NCI-H1436 (cell line): ENCODE measurements around the gene AQP12B.
A peak's percentile ranks its signal among the peaks of the same experiment; 100 is the strongest.

Experiments
- DNase-seq: peaks from one replicate; lab custom pipeline; 2025; lab: John Stamatoyannopoulos, UW

AQP12B gene

DNA sequence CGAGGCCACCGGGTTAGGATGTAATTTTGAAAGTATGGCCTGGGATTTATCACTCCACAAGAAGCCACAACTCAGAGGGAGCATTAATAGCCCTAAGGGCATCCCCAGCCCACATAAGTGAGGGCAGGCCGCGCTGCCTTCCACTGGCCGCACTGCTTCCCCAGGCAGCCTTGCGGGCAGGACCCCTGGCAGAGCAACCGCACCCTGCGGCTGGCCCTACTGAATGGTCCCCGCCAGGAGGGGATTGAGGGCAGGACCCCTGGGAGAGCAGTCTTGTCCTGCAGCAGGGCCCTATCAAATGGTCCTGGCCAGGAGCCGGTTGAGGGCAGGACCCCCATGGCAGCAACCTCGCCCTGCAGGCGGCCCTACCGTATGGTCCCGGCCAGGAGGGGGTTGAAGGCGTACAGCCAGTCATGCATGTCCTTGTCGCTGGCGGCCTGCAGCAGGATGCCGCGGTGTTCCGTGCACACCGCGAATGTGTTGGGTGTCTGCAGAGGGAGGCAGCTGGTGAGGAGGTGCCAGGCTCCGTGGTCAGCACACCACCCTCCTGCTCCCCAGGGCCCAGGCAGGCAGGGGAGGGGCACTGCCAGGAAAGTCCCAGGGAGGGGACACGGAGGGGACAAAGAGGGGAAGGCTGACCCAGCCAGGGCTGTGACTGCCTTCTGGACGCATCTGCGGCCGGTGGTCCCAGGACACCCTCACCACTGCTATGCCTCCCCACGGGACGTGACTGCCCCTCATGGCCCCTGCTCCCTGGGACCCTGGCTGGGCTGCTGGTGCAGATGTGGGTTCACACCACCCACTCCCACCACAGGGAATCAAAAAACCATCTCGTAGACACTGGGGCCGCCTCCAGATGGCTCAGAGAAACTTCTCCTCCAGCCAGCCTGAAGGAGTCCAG is 35.2 kb upstream of the AQP12B start:
- no peak for DNase-seq

DNA sequence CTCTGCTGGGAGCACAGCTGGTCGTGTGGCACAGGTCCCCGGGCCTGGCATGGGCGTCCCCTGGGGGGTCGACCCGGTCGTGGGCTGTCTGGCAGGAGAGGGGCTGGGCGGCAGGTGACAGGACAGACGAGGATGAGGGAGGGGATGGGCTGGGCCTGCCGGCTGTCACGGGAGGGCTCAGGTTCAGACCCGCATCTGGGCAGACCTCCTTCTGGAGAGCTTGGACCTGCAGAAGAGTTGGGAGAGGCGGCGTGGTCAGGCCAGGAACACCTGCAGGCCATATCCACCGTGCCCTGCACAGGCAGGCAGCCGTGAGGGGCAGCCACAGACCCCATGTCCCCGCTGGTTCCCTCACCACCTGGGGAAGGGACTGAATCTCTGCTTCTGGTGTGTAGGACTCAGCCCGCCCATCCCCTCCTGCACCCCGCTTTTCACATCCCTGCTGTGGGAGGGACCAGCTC is 34.5 kb upstream of the AQP12B start:
- no peak for DNase-seq

DNA sequence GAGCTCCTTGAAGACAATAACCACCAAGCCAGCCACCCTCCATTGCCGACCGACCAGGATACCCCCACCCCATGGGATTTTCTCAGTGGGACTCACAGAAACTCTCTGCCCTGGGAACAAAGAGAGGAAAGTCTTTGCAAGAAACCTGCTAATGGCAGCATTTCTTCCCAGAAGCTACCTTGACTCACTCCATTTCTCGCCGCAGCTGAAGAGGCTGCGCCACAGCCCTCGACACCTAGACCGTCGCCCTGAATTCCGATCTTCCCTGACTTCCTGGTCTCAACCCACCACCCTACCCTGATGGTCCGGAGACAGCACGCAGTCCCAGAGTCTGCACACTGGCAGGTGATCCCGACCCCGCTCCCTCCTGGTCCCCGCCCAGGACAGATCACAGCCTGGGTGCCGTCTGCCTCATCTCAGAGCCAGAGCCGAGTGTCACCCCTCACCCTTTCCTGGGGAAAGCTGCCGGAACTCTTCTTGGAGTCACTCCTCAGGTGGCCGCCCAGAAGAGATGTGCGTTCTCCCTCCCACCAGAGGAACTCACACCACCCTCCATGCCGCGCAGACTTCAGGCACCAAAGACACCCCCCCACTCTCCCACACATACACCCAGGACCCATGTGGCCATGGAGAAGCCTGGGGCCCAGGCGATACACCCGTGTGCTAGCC is 33.6 kb upstream of the AQP12B start:
- DNase-seq, result no peak

DNA sequence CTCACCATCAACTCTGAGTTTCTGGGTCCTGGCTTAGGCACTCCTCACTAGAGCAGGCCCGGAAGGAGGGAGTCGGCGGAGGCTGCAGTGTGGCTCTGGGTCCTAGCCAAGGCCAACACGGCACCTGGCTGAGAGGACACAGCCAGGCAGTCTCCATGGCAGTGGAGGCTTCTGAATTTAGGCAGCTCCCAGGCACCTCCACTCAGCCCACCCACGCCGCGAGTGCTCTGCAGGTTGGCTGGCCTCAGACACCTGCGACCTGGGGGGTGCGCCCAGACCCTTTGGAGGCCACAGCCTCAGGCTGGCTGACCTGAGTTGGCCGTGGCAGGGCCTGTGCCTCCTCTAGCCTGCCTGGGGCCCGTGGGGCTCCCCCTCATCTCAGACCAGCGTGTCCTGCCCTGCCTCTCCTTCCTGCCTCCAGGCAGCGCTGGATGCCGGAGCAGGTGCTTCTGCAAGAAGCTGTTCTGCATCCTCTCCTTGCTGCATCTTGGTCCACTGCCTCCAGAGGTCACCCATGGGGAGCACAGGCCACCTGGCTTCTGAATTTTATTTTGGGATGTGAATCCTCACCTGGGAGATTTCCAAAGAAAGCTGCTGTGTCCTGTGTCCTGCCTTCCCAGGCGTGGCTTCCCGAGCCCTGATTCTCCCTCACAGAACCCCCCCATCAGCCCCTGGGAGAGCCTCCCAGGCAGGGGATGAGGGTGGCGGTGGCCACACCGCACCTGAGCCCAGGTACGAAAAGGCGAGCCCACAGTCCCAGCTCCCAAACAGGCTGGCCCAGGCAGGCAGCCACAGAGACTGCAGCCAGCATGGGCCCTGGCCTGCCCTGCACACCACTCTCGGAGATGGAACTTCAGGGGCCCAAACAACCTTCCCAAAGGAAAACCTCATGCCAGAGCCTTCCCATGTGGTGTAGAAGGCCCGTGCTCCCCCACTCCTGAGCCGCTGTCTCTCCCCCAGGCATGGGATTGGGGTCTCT is 32.4 kb upstream of the AQP12B start:
- DNase-seq, result peak; percentile 20

DNA sequence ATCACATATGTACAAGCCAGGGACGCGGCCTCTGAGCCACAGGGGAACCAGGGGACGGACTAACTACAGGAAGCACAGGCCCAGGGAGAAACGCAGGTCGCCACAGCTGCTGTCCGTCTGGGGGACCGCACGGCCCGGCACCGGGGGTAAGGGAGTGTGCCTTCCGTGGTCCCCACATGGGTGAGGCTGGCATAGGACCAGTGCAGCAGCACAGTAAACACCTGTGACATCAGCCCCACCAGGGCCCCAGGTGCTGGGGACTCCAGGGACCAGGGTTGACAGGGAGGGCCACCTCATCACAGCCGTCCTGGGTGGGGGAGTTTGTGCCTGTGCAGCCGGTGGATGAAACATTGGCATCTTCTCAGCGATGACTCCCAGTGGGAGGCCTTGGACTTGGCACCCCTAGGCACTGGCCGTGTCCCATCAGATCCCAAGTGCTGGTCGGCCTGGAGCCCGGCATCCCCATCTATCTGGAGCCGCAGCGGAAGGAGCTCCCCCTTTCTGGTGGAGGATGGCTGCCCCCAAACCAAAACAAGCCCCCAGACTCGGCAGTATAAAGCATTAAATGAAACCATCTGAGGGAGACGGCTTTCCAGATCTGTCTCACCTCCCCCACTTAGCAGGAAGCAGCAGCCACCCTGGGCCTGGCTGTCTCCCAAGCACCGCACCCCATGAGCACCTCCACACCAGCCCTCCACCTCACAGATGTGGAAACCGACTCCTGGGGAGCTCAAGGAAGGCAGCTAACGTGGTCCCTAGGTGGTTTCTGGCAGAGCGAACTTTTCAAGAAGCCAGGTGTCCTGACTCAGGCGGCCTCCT is 31.5 kb upstream of the AQP12B start:
- peak; percentile 58 for DNase-seq

DNA sequence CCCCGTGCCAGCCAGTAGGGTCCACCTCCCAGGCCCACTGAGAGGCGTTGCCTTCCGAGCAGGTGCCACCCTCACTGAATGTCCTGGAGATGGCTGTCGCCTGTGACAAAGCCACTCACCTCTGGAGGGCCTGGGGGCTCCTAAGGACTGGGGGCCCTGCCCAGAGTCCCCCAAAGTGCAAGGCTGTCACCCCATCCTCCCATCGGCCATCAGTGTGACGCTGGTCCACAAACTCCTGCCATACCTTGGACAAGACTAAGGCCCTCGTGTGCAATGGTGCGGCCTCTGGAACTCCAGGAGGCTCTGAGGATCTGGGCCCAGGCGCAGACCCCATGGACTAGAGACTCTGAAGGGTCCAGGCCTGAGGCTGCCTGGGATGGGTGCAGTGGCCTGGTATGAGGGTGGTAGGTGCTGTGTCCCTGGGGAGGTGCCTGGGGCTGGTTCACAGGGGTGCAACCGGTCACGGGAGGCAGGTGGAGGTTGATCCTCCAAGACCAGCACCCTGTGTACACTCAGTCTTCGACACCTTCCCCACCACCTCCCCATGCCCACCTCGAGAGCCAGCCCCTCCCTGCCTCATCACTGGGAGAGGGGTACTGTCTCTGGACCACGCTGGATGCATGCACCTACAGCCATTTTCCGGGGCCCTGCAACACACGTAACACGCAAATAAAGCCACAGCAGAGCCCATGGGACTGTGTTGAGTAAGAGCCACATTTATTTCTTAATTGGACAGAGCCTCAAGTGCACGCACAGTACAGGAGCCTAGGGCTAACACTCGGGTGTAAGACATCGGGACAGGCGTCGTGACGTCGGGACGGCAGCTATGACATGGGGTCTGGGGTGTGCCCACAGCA is 30.6 kb upstream of the AQP12B start:
- peak; percentile 78 for DNase-seq

DNA sequence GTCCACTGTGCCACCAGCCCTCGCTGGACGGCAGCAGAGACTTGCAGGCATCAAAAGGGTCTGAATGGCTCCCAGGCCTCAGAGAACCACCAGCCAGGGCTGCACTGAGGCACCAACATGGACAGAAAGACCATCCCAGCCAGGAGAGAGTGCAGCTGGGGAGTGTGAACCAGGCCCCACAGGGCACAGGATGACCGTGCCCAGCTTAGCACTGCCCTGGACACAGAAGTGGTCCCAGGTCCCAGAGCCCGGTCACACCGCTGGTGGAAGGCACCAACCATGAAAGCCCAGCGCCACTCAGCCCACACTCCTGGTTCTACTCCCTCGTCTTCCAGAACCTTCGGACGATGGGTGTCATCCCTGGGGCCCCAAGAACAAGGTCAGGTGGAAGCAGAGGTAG is 29.4 kb upstream of the AQP12B start:
- no peak for DNase-seq

DNA sequence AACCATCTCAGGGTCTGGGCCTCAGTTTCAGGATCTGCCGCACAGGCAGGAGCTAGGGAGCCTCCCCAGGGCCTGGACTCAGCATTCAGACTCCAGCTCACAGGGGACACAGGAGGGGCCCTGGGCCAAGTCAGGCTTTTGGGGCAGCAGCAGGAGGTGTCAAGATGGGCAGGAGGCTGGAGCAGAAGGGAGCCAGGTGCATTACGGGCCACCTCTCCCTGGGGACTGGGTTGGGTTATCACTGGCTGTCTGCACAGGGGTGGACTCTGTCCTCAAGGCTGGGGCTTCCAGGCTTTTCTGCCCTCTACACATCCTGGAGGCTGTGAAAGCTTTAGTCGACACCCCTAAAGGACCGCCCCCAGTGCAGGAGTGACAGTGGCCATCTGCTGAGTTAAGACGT is 29.0 kb upstream of the AQP12B start:
- DNase-seq, result no peak

DNA sequence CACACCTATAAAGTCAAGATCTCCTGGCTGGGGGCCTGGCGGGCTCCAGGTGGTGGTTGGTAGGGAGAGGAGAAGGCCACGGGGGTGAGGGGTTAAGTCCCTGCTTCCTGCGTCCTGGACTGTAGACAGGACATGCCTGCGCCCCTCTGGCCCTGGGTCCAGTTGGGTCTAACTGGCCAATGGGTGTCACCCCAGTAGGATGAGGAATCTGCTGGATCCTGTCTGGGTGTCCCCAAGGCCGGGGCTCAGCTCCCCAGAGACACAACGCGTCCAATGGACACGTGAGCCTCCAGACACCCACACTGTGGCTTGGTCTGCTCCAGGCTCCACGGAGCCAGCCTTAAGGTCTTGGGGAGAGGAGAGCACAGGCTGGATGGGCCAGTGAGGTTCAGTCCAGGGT is 28.6 kb upstream of the AQP12B start:
- DNase-seq, result no peak

DNA sequence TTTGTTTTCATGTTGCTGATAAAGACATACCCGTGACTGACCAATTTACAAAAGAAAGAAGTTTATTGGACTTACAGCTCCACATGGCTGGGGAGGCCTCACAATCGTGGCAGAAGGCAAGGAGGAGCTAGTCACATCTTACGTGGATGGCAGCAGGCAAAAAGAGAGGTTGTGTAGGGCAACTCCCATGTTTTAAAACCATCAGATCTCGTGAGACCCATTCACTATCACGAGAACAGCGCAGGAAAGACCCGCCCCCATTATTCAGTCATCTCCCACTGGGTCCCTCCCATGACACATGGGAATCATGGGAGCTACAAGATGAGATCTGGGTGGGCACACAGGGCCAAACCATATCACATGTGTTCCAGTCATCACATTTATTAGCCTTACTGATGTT is 25.8 kb upstream of the AQP12B start:
- DNase-seq, result no peak

DNA sequence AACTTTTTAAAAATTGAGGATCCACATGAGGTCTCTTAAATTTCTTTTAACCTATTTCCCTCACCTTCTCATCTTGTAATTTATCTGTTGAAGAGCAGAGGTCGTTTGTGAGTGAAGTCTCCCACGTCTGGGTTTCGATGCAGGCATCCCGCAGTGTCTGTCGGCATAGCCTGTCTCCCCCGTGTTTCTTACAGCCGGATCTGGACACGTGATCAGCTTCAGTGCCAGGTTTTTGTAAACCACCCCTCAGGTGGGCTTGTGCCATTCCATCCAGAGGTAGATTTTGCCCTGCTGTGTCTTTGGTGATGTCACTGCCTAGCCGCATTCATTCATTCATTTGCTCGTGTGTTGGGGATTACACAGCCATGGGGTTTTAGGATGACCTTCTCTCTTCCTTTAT is 25.1 kb upstream of the AQP12B start:
- no peak for DNase-seq

DNA sequence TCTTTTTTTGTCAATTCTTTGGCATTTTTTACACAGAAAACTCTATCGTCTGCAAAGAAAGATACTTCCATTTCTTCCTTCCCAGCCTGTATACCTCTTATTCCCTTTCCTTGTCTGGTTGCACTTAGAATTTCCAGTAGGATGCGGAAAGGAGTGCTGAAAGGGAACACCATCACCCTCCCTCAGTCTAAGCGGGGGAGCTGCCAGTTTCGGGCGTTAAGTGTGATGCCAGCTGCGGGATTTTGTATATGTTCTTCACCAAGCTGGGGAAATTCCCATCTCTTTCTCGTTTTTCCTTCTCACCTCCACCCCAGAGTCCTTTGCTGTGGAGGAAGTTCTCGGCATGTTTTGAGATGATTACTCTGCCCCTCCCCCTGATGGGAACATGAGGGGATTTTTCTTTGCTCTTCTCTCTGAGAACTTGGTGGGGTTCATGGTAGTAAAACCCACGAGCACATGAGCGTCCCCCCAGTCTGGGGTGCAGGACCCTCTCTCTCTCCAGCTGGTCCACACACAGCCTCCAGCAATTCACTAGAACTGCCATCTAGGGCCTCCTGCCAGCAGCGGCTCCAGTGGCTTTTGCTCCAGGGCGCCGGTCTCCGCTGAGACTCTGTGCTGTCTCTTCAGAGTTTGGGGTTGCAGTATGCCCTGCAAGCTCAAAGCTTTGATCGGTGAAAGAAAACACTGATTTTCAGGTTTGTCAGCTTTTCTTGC is 24.5 kb upstream of the AQP12B start:
- no peak for DNase-seq

DNA sequence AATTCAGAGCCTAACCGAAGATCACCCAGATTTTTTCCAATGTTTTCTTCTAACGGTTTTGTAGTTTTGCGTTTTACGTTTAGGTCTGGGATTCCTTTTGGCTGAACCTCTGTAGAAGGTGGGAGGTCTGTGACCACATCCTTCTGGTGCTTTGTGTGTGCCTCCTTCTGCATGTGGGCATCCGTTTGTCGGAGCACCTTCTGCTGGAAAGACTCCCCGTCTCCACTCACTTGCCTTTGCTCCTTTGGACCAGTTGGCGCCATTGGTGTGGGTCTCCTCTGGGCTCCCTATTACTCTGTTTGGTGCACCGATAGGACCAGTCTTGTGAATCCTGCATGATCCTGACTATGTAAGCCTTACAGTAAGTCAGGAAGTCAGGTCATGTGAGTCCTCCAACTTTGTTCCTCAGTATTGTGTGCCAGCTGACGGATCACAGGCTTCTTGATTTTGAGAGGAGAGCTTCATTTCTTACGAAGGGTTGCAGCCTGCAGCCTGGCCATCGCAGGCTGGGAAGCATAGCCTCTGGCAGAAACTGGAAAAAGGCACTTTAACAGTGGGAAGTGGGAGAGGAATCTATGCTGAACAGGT is 22.6 kb upstream of the AQP12B start:
- no peak for DNase-seq

DNA sequence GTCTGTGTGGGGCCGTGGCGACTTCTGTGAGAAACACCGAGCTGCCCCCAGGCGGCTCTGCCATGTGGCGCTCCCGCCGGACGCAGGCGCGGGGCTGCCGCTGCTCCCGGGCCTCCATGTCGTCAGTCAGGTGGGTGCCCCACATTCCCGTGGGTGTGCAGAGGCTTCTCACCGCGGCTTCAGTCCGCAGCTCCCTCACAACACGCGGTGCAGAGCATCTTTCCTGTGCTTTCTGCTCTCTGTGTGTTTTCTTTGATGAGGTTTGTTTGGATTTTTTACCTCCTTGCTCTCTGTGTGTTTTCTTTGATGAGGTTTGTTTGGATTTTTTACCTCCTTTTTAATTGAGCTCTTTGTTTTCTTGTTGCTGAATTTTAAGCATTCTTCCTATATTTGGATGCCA is 22.0 kb upstream of the AQP12B start:
- no peak for DNase-seq

DNA sequence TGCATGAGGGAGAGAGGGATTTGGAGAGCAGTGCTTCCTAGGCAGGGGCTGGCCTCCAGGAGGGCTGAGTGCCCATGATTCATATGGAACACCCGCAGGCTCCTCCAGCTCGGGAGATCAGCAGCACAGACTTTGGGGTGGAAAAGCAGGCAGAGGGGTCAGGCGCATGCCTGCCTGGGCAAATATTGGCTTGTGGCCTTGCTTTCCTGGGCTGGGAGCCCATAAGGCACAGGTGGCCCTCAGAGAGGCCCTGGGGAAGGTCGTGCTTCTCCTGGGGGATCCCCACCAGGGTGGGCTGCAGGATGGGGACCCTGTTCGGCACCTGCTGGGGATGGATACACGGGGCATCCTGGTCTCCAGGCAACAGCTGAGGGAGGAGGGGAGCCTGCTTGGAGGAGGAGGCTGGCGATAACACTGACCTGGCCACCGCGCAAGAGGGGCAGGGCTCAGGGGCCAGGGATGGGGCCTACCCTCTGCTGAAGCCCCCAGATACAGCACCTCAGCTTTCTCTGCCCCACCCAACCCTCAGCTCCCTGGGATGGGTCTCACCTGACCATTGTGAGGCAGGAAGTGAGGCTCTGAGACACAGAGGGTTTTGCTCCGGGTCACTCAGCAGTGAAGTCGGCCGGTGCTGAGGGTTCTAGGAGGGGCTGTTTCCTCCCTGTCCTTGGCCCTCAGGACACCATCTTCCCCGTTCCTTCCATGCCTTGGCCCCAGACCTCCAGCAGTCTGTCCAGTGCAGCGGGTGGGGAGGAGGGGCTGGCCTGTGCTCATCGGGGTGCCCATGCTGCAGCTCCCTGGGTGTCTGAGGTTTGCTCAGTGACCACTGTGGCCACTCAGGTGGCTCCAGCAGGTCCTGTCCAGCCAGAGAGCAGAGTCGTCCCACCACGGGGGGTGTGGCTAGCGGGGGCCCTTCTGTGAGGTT is 21.0 kb upstream of the AQP12B start:
- DNase-seq, result no peak

DNA sequence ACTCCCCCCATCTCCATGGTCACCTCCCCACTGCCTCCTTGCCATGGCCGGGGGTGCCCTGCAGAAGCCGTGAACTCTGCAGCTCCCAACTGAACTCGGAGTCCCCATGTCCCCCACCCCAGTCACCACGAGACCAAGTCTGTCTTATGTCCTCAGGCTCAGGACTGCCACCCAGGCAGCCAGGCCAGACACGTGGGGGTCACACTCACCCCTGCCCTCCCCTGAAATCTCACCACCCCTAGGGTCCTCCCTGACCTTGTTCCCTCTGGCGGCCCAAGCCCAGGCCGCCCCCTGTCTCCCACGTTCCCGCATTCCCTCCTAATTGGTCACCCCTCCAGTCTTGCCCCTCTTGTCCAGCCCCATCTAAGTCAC is 19.9 kb upstream of the AQP12B start:
- DNase-seq, result no peak

DNA sequence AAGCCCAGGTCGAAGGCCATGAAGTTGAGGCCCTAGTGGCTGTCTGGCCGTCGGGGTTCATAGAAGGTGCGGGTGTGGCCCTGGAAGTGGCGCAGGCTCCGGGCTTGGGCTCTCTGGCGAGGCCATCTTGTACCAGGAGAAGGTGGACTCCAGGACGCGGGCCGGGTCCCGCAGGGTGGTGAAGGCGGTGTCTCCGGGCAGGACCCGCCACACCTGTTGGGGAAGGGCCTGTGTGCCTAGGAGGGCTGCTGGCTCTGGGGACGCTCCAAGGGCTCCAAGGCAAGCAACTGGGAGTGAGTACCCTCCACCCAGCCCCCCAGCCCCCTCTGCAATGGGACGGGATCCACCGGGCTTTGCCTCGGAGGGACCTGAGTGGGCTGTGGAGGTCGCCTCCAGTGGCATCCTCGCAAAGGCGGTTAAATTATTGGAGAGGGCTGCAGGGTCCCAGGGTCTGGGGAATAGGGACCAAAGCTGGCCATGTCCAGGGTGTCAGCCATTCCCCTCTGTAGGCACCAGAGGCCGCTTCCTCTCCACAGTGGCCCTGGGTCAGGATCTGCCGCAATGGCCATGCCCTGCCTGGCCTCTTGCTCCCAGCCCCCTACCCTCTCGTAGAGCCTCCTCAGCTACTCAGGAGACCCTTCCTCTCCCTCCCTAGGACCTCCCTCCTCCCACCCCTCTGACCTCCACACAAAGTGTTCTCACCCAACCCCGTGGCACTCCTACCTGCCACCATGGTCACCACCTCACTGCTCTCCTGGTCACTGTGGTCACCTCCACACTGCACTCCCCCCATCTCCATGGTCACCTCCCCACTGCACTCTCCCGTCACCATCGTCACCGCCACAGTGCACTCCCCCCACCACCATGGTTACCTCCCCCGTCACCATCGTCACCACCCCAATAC is 19.3 kb upstream of the AQP12B start:
- no peak for DNase-seq
